NCI-H146 (cell line): ENCODE results near the gene CHCHD3.

Experiments used
- DNase-seq: peaks from one replicate; lab custom pipeline; 2025; lab: John Stamatoyannopoulos, UW

Gene CHCHD3

DNA sequence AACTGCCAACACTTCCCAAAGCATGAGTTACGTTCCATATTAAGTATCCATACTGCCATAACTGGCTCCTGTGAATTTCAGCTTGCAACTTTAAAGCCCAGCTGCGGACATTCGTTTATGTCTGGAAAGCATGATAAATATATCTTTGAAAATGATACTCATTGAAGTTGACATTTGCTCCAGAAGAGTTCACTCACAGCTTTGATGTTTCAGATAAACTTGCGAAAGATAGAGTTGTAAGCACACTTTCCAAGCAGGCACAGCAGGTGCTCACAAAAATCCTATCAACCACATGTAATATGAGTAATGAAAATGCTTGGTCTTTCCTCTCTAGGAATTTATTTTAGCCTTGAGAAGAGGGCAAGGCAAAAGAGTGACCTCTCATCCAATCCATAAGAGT lies 4.5 kb downstream of the CHCHD3 start:
- no peak for DNase-seq

DNA sequence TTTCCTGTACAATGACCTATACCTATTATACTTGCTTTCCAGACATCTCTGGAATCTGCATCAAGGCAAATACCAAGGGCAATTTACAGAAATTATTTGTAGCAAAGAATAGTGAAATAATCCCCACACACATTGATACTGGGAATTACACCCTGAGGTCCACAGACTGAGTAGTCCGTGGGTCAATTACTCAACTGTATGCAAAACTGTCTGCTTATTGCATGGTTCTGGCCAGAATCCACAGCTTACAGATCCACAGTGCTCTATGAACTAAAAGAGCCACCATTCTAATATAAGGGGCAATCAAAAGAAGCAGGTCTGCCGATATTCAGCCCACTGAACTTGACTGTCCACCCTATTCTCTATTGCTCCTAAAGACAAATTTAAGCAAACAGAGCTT lies 5.7 kb downstream of the CHCHD3 start:
- no peak for DNase-seq

DNA sequence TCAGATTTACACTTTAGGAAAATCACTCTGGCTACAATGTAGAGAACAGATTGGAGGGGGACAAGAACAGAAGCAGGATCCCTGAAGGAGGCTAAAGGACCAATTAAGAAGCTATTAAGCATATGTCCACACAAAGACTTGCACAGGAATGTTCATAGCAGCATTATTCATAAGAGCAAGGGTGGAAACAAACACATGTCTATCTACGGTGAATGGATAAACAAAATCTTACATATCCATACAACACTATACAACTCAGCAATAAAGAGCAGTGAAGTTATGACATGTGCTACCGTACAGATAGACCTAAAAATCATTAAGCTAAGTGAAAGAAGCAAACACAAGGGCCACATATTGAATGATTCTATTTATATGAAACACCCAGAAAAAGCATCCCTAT lies 10.4 kb downstream of the CHCHD3 start:
- no peak for DNase-seq

DNA sequence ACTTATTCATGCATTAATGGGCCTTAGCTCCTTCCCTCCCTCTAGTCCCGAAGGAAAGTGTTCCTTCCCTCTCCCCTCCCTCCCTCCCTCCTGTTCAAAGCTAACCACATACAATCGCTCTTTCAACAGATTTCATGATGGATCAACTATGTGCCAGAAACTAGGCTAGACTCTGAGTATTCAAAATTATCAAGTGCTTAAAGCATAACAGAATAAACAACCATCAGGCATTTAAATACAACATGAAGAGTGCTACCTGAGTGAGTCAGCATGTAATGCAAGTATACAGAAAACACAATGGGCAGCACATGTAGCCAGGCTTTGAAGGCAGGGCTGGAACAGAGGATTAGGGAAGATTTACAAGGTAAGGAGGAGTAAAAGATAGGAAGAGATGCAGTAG lies 11.3 kb downstream of the CHCHD3 start:
- DNase-seq = no peak

DNA sequence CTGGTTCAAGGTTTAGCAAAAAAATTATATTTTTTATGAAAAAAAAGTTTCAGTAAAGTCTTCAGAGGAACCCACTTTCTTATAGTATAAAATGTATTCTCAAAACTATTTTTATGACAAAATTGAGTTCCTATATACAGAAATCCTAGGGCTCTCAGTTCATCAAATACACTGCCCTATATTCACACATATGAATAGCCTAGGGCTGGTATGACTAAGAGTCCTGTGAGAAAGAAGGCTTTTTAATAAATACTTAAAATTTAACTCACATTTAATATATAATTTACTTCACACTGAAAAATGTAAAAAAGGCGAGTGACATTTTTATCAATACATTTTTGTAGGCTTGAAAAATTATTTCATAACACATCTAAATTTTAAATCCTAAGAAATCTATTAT lies 16.6 kb downstream of the CHCHD3 start:
- DNase-seq = no peak

DNA sequence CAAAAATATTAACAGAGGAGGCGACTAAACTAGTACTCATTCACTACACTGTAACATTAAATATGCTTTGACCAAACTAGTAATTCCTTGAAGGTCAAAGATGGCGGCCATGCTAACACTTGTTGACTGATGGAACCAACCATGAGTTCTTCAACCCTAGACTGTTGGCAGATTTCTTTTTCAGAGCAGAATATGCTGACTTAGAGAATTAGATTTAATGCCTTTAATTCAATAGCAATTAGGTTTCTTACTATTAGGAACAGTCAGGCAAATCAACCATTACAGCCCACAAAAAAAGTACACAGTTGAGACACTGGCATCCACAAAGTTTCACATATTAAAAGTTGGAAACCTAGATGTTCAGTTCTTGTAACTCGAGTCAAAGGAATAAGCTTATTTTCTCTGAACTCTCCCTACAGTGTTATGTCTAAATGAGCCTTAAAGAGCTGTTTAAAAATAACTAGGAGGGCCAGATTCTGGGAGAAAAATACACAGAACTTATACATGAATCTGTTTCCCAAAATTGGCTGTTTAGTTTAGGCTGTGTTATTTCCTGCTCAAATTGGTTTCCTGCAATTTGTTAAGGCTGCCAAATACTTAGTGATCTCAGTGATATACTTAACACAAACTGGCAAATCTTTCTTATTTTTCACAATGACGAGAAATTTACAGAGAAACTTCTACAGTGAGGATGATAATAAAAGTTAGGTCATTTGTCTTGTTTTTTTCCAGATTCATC lies 17.6 kb downstream of the CHCHD3 start:
- no peak for DNase-seq

DNA sequence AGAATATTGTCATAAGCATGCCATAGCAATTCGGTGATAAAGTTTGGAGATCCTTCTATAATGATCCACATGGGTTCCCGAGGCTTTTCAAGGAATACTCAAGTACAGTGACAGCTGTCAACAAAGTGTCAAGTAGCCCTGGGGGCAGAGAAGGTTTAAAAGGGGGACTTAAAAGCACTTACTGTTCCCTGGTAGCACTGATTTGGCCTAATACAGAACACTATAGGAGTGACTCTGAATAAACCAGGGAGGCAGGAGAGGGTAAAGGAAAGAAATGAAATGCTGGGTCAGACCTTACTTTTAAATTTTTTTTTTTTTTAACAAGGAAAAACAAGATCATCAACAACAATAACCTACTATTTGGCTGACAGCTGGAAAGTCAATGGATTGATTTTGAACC lies 20.1 kb downstream of the CHCHD3 start:
- no peak for DNase-seq

DNA sequence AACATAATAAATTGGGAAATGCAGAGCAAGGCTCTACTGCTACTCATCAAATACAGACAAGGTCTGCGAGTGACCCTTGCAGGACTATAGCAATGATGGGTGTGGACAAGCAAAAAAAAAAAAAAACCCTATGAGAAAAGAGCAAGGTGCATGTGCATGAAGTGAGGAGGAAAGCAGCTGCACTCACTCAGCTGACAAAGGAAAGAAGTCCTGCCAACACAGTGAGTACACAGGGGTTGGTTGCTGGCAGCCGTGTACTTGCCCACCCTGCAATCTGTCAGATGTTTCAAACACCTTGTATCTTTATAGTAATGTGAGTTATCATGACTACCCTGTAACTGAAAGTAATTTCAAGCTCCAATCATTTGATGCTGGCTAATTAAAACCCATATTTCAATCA lies 20.5 kb downstream of the CHCHD3 start:
- no peak for DNase-seq

DNA sequence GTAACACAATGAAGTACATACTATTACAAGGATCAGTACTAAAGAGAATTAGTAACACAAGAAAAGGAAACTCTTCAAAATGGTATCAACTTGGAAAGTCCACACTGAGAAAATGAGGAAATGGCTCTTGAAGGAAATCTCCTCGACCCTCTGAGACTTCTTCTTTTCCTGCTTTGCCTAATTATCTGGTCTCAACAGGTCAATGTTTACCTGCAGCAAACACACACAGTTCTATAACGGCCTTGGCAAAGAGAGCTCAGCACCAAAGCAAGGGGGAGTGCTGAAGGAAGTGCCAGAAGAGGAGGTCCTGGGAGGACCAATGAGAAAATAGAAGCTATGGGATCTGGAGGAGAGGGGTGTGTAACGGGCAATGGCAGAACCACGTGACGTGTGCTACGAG lies 21.9 kb downstream of the CHCHD3 start:
- DNase-seq = no peak

DNA sequence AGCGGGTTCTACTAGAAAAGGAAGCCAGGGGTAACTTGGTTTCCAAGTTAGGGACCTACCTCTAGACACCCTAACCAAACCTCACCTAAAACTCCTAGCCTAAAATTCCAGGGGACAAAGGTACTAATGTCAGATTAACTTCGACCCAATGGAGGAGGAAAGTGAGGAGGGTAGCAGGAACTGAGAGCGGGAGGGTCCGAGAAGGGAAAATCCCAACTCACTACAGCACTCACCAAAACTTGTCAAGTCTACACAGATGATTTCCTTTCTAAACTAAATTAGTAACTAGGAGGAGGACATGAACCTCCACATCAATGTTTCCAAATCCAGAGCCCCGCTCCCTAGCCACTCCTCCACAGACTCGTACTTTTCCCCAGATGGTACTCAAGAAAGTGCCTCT lies 22.6 kb downstream of the CHCHD3 start:
- DNase-seq = no peak

DNA sequence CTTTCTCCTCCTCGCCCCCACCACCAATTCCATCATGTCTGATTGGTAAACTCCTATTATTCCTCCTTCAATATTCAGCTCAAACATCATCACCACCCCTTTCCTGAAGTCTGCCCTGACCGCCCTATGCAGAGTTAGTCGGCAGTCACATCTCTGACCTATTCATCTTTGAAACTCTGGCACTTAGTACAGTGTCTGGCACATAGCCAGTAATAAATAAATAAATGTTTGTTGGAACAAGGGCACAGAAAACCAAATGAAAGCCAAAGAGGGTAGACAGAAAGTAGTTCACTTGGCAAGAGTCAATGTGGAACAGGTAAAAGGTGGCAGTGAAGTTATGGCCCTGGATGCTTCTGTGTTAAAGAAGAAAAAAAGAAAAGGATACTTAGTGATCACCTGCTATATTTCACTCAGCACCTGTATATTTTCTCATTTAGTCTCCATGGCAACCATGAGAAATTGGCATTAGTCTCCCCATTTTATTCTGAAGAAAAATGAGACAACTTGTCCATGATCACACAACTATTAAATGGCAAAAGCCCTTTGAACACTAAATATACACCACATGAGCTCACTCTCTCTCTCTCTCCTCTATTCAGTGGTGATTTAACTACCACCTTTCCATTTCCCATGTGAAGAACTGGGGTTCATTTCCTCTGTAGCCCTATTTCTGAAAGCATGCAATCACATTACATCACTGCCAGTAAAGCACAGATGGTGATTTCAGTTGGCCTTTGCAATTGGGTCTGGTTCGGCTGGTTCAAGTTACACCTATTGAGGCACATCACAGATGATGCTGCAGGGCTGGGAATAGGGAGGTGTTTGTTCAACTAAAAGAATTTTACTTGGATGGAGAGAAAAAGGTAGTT lies 25.3 kb downstream of the CHCHD3 start:
- no peak for DNase-seq

DNA sequence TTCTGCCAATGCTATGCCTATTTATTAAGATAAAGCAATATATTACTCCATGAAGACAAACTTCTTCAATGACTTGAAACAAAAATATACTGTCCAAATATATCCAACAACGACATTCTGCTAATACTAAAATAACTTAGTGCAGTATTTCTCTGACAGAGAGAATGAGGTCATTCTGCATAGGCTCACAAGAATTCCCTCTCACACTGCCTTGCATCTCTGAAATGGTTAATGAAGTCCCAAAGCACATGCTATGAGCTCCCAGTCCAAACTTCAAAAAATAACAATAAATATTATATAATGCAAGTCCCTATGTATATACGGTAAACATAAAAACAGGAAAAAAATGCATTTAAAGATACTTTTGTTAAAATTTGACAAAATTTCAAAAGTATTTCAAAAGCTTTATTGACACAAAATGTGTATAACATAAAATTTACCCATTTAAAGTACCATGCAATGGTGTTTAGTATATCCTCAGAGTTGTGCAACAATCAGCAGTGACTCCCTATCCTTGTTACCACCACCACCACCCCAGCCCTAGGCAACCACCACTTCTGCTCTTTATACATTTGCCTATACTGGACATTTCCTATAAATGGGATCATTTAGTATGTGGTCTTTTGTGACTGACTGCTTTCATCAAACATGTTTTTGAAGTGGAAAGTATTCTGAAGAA lies 27.6 kb downstream of the CHCHD3 start:
- no peak for DNase-seq

DNA sequence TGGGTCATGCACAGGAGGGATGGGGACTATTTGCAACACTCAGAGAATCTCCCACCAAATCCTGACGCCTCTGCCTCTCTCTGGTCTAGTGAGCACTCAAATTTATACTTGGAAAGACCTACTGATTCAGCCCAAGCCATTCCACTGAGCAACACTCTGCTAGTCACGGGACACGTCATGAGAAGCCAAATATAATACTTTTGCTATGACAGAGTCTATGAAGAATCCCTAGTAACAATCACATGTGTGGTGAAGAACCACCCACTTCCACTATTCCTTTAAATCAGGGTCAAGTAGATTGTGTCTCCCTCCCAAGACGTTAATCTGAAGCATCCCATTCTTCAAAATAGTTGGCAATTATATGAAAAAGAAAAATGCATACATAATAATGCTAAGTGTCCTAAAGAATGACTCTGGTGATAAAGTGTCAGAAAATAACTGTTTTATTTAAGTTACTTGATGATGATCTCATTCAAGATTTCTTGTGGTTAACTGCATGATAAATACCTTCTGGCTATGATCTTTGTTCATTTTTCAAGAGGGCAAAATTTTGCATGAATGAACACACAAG lies 28.5 kb downstream of the CHCHD3 start:
- no peak for DNase-seq

DNA sequence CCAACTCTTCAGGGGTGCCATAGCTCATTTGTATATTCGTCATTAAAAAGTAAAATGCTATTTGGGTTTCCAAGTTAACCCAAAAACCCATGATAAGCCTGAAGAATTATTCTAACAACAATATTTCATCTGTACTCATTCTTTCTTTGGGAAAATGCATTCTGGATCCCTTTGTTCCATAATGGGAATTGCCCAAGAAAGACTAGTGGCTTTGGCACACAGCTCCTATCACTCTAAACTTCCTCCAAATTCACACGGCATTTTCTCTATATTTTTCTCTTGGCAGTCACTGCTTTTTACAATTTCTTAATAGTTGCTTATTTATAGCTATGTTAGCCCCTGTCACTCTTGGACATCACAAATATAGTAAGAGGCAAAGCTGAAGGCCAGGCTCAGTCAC lies 29.1 kb downstream of the CHCHD3 start:
- DNase-seq = no peak

DNA sequence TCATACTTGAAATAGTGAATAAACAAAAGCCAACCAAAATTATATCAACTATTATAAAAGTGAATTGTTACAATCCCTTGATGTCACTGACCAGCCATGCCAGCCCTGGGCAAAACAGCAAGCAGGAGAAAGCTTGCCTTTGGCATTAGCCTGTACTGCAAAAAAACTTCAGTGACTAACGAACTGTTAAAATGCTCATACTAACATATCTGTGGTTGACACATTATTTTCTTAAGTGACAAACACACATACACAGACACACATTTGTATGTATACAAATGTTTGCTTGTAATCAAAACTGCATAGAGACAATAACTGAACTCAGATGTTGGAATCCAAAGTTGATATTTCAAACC lies 29.5 kb downstream of the CHCHD3 start:
- no peak for DNase-seq

DNA sequence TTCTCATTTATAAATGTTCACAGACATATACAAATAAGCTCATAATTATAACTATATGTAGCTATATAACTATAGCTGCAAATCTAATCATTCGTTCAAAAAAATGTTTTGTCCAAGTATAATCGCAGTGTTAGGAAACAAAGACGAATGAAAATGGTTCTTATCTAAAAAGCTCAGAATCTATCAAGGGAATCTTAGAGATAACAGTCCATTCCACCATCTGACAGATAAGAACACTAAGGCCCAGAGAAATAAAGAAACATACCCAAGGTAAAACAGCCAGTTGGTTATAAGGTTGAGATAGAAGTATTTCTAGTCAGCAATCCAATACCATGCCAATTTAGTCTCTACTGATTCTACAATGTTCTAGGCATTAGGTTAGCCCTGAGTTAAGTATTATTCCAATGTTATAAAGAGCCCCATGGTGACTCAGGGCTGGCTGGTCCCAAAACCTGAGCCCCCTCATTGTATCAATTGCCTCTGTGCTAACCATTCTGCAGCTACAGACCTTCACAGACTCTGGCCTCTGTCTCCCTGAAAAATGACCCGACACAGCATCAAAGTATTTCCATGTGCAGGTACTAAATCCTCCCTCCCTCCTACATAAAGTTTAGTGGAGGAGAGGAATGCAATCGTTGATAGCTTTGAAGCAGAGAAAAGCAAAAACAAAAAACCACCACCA lies 30.0 kb downstream of the CHCHD3 start:
- DNase-seq = no peak

DNA sequence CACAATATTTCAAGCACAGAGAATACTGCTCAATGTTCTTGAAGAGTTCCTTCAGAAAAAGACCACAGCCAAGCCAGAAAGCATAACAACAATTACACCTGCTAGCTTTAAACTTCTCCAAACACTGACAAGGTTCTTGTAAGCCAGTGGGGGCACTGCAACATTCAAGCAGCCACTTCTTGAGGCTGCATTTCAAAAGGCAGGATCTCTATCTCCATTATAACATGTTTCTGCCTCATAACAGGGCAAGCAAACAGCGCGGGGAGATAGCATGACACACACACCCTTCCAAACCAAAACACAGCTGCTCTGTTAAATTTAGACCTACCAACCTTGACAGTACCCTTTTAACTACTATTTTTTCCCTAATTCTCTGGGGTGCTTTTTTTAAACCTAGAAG lies 30.8 kb downstream of the CHCHD3 start:
- DNase-seq = no peak

DNA sequence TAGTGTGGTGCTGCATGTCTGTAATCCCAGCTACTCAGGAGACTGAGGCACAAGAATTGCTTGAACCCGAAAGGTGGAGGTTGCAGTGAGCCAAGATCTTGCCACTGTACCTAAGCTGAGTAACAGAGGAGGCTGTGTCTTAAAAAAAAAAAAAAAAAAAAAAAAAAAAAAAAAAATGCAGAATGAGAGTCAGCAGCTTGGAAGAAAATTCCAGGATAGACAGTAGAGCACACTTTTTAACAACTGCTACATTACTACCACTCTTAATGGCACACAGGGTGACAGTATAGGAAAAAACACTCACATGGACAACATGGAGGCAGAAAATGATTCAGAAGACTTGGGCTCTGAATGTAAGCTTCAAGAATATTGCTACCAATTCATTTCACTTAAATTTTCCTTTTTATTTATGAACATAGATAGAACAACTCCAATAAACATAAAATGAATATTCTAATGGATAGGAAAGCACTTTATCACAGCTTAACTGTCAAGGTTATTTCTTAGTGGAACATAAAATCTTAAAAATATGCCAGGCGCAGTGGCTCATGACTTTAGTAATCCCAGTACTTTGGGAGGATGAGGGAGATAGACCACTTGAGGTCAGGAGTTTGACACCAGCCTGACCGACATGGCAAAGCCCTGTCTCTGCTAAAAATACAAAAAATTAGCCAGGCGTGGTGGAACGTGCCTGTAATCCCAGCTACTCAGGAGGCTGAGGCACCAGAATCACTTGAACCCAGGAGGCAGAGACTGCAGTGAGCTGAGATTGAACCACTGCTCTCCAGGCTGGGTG lies 31.5 kb downstream of the CHCHD3 start:
- DNase-seq = no peak

DNA sequence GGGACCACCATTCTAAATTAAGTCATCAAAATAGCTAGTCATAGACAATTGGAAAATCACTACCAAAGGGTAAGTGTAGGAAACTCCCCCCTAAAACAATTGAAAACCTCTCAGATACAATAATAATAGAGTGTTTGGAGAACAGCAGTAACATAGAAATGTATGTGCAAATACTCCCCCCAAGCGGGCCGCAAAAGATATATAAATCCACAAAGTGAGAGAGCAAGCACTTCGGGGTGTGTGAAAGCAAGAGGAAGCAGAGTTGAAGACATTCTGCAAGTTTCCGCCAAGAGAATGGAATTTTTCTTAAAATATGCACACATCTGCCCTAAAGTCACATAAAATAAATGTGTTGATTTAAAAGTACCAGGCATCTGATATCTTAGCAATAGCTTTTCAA lies 33.3 kb downstream of the CHCHD3 start:
- no peak for DNase-seq

DNA sequence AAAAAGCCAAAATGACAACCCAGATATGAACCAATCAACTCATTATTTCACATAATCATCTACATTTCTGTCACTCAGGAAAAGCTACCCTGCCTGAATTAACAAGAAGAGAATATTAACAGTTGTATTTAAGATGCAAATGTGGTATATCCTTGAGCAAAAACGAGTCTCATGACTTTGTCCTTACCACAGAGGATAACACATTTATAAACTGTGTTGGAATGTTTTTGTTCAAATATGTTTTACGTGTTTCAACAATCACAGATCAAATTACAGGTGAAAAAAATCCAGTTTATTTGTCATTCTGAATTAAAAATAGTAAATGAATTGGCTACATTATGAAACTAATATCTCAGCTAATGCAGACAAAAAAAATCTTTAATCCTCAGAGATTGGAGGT lies 34.6 kb downstream of the CHCHD3 start:
- DNase-seq = no peak

DNA sequence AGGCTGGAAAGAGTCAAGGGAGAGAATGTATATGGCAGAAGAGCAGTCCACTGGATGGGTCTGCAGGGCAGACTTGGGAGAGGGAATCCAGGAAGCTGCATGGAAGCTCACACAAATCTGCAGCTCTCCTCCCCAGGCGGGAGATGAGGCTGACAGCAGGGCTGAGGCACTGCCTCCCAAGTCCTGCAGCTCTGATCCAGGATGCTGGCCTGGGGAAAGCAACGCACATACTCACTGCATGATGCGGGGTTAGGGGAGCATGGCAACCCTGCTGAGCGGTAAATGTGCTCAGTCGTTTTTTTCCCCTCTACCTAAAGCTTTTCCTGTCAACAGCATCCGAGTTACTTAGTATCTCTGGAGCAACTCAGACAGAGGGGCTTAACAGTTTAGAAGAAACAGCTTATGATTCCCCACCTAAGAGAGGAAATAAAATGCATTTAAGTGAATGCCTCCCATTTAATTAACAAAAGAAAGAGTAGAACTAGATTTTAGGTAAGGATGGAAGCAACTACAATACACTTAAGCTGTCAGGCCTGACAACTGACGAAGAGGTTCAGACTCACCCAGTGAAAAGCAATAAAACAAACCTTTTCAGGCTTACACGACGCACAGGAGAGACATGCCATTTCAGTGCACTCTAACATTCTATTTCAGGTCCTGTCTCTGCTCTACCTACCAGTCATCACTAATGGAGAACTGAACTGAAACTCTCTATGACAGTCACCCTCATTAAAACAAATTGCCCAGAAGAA lies 37.0 kb downstream of the CHCHD3 start:
- no peak for DNase-seq
